Endometrial microvascular endothelial cells (primary cell): ENCODE measurements around the gene EIF3K. TPM values are rescaled to one million over a fixed set of nuclear protein-coding genes. Genes with fewer than 3 reads are reported as not detected.
"Not testable (repeated sequence)": the region's sequence is repeated elsewhere in the genome, so short reads cannot be mapped to it uniquely, and the experiment has no call there.

Experiments used
- in situ Hi-C: cut with HindIII; loops from 2 replicates; pipeline ENCODE4 v1.10.0; 2017; ENCODE audit warnings: low sequenced_read_pairs, low pct_unique_long_range_greater_than_20kb; ENCODE audit errors: inconsistent ontology term
- total RNA-seq: library from RNA; depleted of rRNA; stranded (reverse); fragments of >200 nt; gene quantifications from one replicate; pipeline ENCODE4 v1.2.3, GENCODE V29; 2015; ENCODE audit errors: inconsistent ontology term

The EIF3K gene, protein sequence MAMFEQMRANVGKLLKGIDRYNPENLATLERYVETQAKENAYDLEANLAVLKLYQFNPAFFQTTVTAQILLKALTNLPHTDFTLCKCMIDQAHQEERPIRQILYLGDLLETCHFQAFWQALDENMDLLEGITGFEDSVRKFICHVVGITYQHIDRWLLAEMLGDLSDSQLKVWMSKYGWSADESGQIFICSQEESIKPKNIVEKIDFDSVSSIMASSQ
- total RNA-seq = 582 TPM

DNA sequence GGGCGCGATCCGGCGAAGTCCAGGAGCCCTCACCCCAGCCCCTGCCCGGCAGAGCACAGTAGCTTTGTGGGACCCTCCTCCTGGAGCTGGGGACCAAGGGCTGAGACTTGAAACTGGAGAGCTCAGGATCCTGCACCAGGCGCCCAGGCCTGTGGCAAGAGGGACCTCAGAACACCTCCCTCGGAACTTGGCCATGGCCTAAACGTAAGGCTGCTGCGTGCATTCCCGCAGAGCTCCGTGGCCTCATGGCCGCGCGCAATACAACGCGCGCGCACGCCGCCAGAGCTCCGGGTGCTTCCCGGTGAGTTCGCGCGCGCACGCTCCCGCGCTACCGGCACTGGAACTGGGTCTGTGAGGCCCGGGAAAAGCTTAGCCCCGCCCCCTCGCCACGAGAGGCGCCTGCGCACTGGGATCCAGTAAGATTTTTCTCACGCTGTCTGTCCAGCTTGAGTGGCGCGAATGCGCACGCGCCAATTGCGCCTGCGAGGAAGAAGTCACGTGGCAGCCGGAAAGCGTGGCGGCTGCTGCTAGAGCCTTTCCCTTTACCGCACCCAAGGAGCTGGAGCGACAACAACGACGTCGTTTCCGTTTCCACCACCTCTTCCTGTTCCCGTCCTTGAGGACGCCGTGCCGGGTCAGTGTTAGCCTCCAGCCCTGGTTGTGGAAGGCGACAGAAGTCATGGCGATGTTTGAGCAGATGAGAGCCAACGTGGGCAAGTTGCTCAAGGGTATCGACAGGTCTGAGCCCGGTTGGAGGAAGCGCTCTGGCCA lies at the start of gene EIF3K:
Gene EIF3K (plus strand): TSS at position 599 of the 771 bp plus-strand sequence. CDS start 81 bp downstream, at position 680.
- in situ Hi-C loops = no loop called here

DNA sequence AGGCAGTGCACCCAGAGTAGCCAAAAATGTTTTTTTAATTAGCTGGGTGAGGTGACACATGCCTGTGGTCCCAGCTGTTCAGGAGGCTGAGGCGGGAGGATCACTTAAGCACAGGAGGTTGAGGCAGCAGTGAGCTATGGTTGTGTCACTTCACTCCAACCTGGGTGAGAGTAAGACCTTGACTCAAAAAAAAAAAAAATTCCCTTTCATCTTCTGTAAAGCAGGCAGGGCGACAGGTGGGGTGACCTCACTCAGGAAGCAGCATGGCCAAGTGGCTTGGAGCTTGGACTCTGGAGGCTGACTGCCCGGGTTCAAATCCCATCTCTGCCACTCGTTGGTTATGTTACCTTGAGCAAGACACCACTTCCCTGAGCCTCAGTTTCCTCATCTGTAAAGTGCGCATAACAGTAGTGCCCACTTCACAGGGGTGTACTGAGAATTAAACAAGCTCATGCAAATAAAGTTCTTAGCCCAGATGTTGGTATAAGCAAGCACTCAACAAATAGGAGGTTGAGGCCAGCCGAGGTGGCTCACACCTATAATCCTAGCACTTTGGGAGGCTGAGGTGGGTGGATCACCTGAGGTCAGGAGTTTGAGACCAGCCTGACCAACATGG lies 49.5 kb upstream of the EIF3K start:
- in situ Hi-C loops = no loop called here

DNA sequence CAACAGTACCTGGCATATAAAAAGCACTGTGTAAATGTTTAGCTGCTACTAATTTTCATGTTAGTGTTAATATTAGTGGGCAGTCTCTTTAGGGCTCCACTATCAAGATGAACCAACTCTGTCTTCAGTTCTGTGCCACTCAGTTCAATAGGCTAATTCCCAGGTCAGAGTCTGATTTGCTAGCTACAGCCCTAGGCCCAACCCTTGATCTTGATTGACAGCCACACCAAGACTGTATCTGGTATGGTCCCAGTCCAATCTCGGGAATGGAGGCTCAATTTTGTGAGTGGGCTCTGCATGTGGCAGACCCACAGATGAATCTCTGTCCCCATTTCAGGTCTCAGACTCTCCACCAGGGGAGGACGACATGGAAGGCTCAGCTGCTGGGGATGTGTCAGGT lies 47.3 kb upstream of the EIF3K start:
- in situ Hi-C loops = no loop called here

DNA sequence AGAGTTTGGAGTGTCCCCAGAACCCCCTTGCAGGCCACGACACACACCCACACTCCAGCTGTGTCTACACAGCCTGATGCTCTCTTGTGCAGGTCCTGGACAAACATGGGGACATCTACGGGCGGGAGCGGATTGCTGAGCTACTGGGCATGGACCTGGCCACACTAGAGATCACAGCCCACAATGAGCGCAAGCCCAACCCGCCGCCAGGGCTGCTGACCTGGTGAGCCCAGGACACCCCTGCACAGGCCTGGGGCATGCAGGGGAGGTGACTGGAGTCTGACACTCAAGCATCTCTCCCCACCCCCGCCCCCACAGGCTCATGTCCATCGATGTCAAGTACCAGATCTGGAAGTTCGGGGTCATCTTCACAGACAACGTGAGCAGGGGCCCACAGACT lies 41.2 kb upstream of the EIF3K start:
- in situ Hi-C loops = no loop called here

DNA sequence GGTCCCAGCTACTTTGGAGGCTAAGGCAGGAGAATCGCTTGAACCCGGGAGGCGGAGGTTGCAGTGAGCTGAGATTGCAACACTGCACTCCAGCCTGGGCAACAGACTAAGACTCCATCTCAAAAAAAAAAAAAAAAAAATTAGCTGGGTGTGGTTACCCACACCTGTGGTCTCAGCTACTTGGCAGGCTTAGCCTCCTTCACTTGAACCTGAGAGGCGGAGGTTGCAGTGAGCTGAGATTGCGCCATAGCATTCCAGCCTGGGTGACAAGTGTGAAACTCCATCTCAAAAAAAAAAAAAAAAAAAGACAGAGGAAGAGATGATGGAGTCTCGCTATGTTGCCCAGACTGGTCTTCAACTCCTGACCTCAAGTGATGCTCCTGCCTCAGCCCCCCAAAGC lies 39.7 kb upstream of the EIF3K start:
- in situ Hi-C loops = not testable (repeated sequence)

DNA sequence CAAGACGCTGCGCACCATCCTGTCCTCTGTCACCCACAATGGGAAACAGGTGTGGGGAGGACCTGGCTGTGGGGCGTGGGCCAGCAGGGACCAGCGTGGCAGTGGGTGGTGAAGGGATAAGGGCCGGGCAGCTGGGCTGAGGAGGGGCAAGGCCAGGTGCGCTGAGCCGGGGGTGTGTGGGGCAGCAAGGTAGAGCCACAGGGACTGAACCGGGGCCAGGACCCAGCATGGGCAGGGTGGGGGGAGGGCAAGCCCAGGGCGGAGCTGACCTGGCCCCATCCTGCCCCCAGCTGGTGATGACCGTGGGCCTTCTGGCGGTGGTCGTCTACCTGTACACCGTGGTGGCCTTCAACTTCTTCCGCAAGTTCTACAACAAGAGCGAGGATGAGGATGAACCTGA lies 38.9 kb upstream of the EIF3K start:
- in situ Hi-C loops = no loop called here

DNA sequence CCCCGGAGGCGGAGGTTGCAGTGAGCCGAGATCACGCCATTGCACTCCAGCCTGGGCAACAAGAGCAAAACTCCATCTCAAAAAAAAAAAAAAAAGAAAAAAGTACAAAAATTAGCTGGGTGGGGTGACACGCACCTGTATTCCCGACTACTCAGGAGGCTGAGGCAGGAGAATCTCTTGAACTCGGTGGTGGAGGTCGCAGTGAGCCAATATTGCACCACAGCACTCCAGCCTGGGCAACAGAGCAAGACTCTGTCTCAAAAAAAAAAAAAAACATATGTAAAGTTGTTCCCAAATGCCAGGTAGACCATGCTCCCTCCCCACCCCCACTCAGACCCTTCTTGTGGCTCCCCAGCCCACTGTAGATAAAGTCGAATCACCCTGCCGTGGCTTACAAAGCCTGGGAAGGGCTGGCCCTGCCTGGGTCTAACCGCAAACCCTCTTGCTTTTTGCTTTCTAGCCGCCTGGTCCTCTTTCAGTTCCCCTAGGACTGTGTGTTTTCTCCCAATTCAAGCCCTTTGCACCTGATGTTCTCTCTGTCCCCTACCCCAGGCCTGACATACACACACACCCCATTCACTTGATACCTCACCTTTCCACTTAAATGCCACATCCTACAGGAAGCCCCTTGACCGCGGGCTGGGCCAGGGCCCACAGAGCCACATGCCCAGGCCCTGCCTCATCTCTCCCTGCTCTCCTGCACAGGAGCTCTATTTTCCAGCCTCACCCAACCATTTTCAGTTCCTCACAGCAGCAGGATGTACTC lies 35.6 kb upstream of the EIF3K start:
- in situ Hi-C loops = no loop called here

DNA sequence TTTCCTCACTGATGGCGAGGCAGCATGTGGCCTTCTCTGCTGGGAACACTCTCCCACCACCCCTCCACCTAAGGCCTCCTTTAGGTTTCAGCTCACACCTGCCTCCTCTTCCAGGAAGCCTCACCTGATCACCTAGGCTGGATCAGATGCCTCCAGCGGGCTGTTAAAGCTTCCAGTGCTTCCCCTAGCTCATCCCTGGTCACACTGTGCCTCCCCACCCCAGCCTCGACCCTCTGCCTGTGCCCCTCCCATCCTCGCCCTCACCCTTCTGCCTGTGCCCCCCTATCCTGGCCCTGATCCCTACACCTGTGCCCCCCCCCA lies 35.0 kb upstream of the EIF3K start:
- in situ Hi-C loops = no loop called here

DNA sequence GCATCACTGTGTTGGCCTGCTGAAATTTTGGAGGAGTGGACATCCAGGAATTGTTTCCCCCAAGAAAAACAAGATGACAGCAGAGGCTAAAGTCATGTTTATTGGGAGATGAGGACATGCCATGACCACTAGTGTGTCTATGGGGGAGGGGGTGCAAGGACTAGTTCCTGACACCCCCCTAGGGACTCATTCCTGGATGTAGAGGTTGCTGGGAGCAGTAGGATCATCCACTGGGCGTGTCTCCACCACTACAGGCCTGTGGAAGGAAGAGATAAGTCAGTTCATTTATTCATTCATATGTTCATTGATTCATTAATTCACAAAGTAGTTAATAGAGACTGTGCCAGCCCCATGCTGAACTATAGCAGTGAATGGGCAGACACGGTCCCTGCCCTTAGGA lies 31.4 kb upstream of the EIF3K start:
- in situ Hi-C loops = no loop called here

DNA sequence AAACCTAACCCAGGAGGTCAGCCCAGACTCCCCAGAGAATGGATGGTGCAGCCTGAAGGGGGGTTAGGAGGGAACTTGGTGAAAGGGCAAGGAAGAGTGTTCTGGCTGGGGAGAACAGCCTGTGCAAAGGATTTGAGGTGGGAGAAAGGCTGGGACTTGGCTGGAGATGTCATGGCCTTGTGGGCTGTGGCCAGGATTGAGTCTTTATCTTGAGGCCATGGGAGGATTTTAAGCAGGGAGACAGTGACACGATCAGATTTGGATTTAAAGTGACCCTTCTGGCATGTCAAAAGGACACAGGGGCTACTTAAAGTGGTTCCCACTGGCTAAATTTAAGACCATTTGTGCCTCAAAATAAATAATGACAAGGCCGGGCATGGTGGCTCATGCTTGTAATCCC lies 30.9 kb upstream of the EIF3K start:
- in situ Hi-C loops = no loop called here

DNA sequence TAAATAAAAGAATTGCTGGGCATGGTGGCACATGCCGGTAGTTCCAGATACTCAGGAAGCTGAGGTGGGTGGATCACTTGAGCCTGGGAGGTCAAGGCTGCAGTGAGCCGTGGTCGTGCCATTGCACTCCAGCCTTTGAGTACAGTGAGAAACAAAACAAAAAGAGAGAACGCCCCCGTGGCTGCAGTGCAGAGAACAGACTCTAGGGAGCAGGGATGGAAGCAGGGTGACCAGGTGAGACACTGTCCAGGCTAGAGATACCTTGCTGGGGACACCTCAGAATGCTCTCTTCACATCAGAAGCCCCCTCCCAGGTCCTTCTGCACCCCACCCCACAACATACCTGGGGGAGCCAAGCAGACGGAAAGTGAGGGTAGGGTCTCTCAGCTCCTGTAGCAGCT lies 26.0 kb upstream of the EIF3K start:
- in situ Hi-C loops = no loop called here

DNA sequence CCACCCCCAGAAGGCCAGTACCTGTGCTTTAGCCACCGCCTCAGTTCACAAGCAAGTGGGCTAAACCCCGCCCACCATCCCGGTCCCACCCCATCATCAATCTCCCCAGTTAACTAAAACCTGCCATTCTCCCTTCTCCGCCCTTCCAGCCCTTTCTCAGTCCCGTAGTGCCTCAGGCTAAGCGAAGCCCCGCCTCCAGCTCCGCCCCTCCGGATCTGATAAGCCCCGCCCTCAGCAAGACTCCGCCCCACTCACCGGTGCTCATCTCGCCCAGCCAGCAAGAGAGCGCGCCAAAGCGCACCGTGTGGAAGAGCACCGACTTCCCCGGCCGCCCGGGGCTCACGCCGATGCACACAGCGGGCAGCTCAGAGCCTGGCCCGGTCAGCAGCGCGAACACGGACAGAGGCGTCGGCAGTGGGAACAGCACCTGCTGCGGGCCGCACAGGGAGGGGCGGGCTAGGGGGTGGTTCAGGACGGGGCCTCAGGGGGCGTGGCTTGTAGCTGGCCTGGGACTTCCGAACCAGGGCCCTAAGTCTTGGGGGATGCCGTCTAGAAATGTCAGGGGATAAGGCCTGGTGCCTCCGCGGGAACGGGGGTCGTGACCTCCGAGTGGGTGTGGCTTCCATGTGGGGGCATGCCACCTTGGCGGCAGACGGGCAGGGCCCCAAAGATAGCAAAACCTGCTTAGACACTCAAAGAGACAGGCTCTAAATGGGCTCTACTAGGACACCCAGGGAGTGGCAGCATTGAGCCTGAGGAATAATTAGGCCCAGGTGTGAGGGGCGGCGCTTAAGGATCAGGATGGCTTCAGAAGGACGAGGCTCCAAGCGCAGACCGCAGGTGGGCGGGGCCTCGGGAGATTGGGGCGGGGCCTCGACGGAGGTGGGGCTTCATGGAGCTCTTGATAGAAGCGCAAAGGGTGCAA lies 22.7 kb upstream of the EIF3K start:
- in situ Hi-C loops = no loop called here

DNA sequence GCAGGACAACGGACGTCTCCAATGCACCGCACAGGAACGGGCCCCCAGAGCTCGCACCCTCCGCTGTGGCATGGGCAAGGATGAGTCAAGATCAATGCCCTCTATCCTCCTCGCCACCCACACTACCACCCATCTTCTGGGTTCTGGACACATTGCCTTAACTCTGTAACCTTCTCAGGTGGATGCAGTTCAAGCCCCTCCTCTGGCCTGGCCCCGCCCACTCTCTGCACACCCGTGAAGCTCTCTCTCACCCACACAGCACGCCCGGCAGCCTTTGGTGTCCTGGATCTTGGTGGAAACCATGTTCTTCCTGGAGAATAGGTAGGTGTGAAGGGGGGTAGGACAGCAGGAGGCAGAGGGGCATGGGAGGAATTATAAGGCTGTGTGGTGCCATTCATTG lies 21.9 kb upstream of the EIF3K start:
- in situ Hi-C loops = no loop called here

DNA sequence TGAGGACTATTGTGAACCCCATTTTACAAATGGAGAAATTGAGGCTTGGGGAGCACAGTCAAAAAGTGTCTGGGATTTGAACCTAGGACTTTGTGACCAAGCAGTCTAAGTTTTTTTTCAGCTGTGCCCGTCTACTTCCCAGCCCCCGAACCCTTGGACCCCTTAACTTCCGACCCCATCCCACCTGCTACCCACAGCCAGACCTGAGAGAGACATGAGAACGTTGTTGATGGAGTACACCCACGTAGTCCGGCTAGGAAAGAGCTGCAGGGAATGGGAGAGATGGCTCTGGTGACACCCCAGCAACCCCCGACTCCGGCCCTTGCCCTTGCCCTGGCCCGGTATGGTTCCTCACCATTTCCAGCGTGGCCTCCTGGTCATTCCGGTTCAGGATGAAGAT lies 19.3 kb upstream of the EIF3K start:
- in situ Hi-C loops = no loop called here

DNA sequence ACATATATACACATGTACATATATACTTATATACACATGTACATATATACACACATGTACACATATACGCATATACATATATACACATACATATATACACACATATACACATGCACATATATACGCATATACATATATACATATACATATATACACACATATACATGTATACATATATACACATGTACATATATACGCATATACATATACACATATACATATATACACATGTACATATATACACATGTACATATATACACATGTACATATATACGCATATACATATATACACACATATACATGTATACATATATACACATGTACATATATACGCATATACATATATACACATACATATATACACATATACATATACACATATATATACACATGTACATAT lies 16.1 kb upstream of the EIF3K start:
- in situ Hi-C loops = not testable (repeated sequence)

DNA sequence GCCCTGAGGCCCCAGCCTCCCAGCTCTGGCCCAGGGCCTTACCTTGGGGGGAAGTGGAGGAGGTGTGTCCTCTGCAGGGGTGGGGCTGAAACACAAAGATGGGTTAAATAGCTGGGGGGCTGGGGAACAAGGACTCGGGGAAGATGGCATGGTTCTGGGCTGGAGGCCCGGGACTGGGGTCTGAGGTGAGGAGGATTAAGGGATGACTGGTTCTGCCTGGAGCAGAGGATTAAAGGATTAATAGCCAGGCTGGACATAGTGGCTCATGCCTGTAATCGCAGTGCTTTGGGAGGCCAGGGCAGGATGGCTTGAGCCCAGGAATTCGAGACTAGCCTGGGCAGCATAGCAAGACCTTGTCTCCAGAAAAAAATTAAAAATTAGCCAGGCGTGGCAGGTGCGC lies 12.9 kb upstream of the EIF3K start:
- in situ Hi-C loops = no loop called here

DNA sequence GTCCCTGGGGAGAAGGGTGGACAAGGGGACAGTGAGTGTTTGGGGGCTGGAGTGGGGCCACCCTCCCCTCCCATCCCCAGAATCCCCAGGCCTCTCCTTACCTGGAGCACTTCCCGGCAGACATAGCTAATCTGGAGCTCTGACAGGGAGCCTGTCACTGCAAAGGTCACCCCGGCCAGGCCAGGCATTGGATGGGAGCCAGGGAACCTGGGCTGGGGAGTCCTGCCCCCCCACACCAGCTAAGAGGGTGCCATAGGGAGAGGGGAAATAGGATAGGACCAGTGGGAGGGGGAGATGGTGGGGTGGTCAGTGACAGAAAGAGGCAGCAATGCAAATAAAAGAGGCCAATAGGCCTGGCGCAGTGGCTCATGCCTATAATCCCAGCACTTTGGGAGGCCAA lies 4.7 kb upstream of the EIF3K start:
- in situ Hi-C loops = no loop called here

DNA sequence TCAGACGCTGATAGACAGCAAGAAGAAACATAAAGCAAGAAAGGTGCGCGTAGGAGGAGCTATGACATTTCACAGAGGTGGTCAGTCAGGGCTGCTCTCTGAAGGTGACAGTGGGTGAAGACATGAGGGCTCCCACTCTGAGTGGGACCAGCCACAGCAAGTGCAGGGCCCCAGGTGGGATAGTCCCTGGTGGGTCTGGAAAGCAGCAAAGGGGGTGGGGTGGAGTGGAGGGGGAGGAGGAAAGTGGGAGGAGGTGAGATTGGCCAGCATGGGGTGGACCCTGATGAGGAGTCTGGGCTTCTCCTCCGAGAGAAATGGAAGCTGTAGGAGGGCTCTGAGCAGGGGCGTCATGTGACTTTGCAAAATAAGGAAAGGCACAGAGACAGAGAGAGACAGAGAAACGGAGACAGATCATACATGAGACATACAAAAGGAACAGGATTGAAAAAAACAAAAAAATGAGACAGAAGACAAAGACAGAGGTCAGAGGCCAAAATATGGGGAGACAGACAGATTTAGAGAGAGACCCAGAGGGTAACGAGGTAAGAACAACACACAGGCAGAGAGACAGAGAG lies 3.9 kb upstream of the EIF3K start:
- in situ Hi-C loops = no loop called here
